HL-60 (cell line): ENCODE measurements around the gene EIF3CL.
"Not testable (repeated sequence)": the region's sequence is repeated elsewhere in the genome, so short reads cannot be mapped to it uniquely, and the experiment has no call there.

ENCODE experiments used
- CTCF ChIP-seq: IDR thresholded peaks from one replicate; pipeline ENCODE4 v1.5.1; 2011; ENCODE audit warnings: low read length, control low read depth, inconsistent platforms; ENCODE audit not compliant: insufficient read depth
- POLR2AphosphoS5 ChIP-seq: IDR thresholded peaks from 2 replicates; pipeline ENCODE4 v1.6.1; 2012; ENCODE audit warnings: low read depth

DNA sequence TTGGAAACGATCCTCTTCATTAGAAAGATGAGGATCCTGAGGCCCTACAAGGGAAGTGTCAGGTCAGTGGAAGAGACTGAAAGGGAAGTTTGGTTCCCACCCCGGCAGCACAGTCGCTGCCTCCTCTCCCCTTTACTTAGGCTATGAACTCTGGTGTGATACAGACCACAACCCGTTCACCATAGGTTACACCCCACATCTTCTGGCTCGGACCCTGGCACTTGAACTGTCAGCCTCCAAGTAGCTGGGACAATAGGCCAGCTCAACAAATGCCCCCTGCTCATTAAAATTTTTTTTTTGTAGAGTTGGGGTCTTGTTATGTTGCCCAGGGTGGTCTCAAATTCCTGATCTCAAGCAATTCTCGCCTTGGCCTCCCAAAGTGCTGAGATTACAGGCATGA lies 40.3 kb upstream of the EIF3CL start:
- TF ChIP-seq CTCF, POLR2AphosphoS5: not testable (repeated sequence)
